DMS 273 (cell line): ENCODE measurements around the gene TSSK3.

Experiments
- DNase-seq: peaks from one replicate; lab custom pipeline; 2025; ENCODE audit not compliant: unreplicated experiment; lab: John Stamatoyannopoulos, UW

Gene TSSK3

GRCh38 chr1:32361674-32362473 lies 465 bp upstream of the TSSK3 start:
- DNase-seq, result peak; percentile 69

GRCh38 chr1:32363713-32364112 lies 1.4 kb downstream of the TSSK3 start:
- DNase-seq, result no peak

- DNase-seq, result no peak
Measured at GRCh38 chr1:32364836-32365235, 2.5 kb downstream of the TSSK3 start.

GRCh38 chr1:32365445-32365844 lies 3.1 kb downstream of the TSSK3 start:
- DNase-seq, result no peak

GRCh38 chr1:32367912-32368635 lies 5.7 kb downstream of the TSSK3 start:
- no peak for DNase-seq

GRCh38 chr1:32372149-32372756 lies 9.9 kb downstream of the TSSK3 start:
- DNase-seq, result no peak

- DNase-seq, result no peak
Measured at GRCh38 chr1:32373996-32374592, 11.8 kb downstream of the TSSK3 start.

GRCh38 chr1:32376199-32376598 lies 13.9 kb downstream of the TSSK3 start:
- DNase-seq, result no peak

- no peak for DNase-seq
Measured at GRCh38 chr1:32377541-32378220, 15.3 kb downstream of the TSSK3 start.

GRCh38 chr1:32380057-32380456 lies 17.7 kb downstream of the TSSK3 start:
- no peak for DNase-seq

GRCh38 chr1:32386676-32387392 lies 24.5 kb downstream of the TSSK3 start:
- no peak for DNase-seq

- DNase-seq, result no peak
Measured at GRCh38 chr1:32388641-32389040, 26.3 kb downstream of the TSSK3 start.

- DNase-seq, result no peak
Measured at GRCh38 chr1:32390904-32391870, 28.8 kb downstream of the TSSK3 start.

GRCh38 chr1:32392325-32392724 lies 30.0 kb downstream of the TSSK3 start:
- no peak for DNase-seq

- no peak for DNase-seq
Measured at GRCh38 chr1:32393136-32393535, 30.8 kb downstream of the TSSK3 start.

- peak; percentile 73 for DNase-seq
Measured at GRCh38 chr1:32393832-32394140, 31.4 kb downstream of the TSSK3 start.

- peak; percentile 99 for DNase-seq
Measured at GRCh38 chr1:32394141-32394889, 32.0 kb downstream of the TSSK3 start, which contains the start of gene BSDC1. BSDC1 (minus strand) TSS chr1:32394441; CDS start chr1:32394414, 27 bp downstream.

GRCh38 chr1:32394890-32395432 lies 32.6 kb downstream of the TSSK3 start:
- DNase-seq, result peak; percentile 74
